Suppressor macrophage (primary cell): ENCODE results near the gene METTL5.
"Not testable (repeated sequence)": the region's sequence is repeated elsewhere in the genome, so short reads cannot be mapped to it uniquely, and the experiment has no call there.

Experiments
- DNase-seq, 4 experiments: peaks; one replicate each; pipeline ENCODE4 v3.0.0-alpha.2; 2020 to 2022

METTL5 gene

GRCh38 chr2:169828141-169828811 is 3.6 kb upstream of the METTL5 start:
- peak; percentile 13 to 51 (median 48) for DNase-seq

- DNase-seq: peak; percentile 93 to 98 (median 97)
These were observed 2.8 kb upstream of the METTL5 start, which contains the start of gene UBR3 for GRCh38 chr2:169827272-169828140. Gene UBR3 (plus strand): TSS chr2:169827454. CDS start chr2:169827508, 54 bp downstream.

DNA sequence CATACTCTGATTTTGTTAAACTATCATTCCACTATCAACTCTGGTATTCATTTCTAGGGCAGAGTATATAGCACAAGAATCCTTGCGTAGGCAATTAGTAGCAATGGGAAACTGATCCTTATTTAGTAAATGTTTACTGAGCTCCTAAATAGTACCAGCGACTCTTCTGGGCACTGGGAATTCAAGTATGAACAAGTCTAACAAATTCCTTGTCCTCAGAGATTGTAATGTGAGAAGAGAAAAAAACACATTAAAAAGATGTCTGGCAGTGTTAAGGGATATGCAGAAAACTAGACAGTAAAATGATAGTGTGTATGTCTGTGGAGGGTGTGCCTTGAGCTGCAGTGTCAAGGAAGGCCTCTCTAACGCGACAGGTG is 721 bp downstream of the METTL5 start:
- DNase-seq: peak in 1 of 4 experiments; percentile 6

GRCh38 chr2:169822785-169823392 is 1.8 kb downstream of the METTL5 start:
- DNase-seq: no peak

DNA sequence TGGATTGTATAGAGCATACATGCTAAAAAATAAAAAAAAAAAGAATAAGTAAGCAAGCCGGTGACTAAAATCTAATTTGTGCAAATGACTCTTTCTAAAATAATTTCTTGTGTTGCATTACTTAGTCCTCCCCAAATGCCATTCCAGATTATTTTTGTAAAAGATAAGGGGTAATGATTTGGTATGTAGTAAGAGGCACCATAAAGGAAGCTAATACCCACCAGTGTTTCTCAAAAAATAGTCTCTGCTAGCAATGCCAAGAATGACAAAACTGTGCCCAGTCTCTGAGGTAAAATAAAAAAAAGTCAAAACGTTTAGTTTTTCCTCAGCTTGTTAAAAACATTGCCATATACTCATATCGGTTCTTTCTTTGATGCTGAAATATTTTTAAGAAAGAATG is 2.7 kb downstream of the METTL5 start:
- no peak for DNase-seq

- DNase-seq: not testable (repeated sequence)
These were observed 4.6 kb downstream of the METTL5 start for GRCh38 chr2:169820101-169820500.

GRCh38 chr2:169819106-169819505 is 5.6 kb downstream of the METTL5 start:
- no peak for DNase-seq

GRCh38 chr2:169818241-169818640 is 6.5 kb downstream of the METTL5 start:
- no peak for DNase-seq

DNA sequence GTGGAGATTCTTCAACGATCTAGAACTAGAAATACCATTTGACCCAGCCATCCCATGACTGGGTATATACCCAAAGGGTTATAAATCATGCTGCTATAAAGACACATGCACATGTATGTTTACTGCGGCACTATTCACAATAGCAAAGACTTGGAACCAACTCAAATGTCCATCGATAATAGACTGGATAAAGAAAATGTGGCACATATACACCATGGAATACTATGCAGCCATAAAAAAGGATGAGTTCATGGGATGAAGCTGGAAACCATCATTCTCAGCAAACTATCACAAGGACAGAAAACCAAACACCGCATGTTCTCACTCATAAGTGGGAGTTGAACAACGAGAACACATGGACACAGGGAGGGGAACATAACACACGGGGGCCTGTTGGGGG is 7.3 kb downstream of the METTL5 start:
- DNase-seq: not testable (repeated sequence)

DNA sequence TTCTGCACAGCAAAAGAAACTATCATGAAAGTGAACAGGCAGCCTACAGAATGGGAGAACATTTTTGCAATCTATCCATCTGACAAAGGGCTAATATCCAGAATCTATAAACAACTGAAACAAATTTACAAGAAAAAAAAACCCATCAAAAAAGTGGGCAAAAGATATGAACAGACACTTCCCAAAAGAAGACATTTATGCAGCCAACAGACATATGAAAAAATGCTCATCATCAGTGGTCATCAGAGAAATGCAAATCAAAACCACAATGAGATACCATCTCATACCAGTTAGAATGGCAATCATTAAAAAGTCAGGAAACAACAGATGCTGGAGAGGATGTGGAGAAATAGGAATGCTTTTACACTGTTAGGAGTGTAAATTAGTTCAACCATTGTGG is 7.7 kb downstream of the METTL5 start:
- not testable (repeated sequence) for DNase-seq

GRCh38 chr2:169815849-169816248 is 8.9 kb downstream of the METTL5 start:
- no peak for DNase-seq

DNA sequence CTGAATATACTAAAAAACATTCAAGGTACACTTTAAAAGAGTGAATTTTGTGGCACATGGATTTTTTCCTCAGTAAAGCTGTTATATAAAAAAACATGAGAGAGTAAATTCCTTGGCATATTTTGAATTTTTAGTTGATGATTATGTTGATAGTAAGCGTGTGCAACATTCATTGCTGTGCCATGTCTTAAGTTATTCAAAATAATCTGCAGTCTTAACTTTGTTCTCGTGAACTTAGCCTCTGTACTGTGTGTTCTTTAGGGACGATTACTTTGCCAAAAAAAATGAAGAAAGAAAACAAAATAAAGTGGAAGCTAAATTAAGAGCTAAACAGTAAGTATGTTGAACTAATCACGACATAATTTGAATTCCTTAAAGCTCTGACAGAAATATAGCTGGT is 16.5 kb downstream of the METTL5 start:
- no peak for DNase-seq

DNA sequence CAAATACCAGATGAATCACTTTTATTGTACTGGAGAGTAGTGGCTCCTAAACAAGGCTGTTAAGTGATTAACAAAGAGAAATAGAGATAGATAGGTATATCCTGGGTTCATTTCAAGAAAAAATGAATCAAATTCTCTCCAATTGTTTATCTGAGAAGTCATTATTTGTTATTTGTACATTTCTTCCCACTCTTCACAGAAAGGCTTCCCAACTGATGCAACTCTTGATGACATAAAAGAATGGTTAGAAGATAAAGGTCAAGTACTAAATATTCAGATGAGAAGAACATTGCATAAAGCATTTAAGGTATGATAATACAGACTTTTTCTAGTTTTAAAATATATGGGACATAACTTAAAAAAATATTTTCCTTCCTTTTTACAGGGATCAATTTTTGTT is 18.1 kb downstream of the METTL5 start:
- DNase-seq: peak in 1 of 4 experiments; percentile 11

- DNase-seq: no peak
These were observed 21.2 kb downstream of the METTL5 start for GRCh38 chr2:169803480-169803879.

GRCh38 chr2:169798718-169799592 is 25.8 kb downstream of the METTL5 start, which contains the start of gene SSB:
Gene SSB (plus strand): TSS chr2:169798871. CDS start chr2:169800961, 2,090 bp downstream.
- peak; percentile 90 to 96 (median 94) for DNase-seq

DNA sequence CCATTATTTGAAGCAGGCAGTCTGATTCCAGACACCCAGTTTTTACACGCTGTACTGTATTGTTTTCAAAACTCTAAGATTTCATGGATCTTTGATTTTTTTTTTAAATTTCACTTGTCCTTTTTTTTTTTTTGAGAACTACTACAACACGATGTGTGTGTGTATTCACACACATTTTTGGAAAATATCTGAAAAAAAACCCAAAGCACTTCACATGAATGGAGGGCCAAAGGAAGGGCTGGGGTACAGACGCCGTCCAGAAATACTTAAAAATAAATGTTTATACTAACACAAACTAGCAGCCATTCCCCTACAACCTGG is 26.3 kb downstream of the METTL5 start:
- no peak for DNase-seq

DNA sequence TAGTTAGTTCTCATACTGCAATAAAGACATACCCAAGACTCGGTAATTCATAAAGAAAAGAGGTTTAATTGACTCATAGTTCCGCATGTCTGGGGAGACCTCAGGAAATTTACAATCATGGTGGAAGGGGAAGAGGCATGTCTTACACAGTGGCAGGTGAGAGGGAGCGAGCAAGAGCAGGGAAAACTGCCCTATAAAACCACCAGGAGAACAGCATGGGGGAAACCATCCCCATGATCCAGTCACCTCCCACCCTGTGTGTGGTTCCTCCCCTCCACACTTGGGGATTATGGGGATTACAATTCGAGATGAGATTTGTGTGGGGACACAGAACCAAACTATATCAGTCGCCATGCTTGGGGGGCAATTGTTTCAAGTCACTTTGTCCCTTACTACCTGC is 27.1 kb downstream of the METTL5 start:
- no peak for DNase-seq

- no peak for DNase-seq
These were observed 28.3 kb downstream of the METTL5 start for GRCh38 chr2:169796441-169796840.

DNA sequence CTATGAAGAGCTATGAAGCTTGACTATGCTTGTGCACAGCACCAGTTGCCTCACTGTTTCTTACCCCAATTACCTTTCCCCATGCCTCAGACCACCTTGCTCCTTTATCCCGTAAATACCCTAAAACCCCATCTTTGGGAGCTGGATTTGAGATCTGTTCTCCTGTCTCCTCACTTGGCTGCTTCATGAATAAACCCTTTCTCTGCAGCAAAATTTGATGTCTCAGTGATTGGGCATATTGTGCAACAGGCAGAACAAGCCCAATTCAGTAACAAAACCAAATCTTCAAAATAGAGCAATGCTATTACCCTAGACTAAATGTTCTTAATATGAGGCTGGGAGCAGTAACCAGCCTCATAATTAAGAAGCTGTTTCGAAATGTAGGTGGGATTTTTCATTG is 29.5 kb downstream of the METTL5 start:
- no peak for DNase-seq

- DNase-seq: no peak
These were observed 34.1 kb downstream of the METTL5 start for GRCh38 chr2:169790581-169790980.

GRCh38 chr2:169782513-169782912 is 42.2 kb downstream of the METTL5 start:
- DNase-seq: no peak

GRCh38 chr2:169781249-169782013 is 43.3 kb downstream of the METTL5 start:
- DNase-seq: no peak
